Epithelial cell of esophagus (primary cell): ENCODE measurements around the gene SEZ6L2.

Source experiments
- DNase-seq: peaks from one replicate; pipeline ENCODE4 v3.0.0; 2010; ENCODE audit warnings: low read depth
- H3K4me3 ChIP-seq: 2 replicates; pipeline ENCODE4 v1.5.1; 2011; ENCODE audit warnings: mild to moderate bottlenecking, low read length, control low read depth
- TF ChIP-seq, protein P1 (sequence below): IDR thresholded peaks from 2 replicates; pipeline ENCODE4 v1.5.1; 2011; ENCODE audit warnings: low read depth, mild to moderate bottlenecking, low read length, control low read depth, inconsistent platforms; ENCODE audit not compliant: insufficient read depth; ENCODE audit errors: missing control alignments

The SEZ6L2 gene

DNA sequence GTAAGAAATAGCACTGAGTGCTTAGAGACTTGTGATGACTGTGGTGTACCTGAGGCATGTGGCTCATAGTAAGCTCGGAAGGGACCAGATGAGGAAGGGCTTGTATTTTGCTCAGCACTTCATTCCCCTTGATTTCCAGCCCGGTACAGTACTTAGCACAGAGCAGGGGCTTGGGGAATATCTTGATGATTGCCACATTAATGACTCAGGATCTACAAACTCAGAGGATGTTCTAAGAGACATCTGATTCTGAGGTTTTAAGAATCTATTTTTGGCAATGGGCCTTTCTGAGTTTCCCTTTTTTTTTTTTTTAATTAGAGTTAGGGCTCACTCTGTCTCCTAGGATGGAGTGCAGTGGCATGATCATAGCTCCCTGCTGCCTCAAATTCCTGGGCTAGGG, 10.0 kb upstream of the SEZ6L2 start:
- H3K4me3 ChIP-seq = no peak overlapping the region
- TF ChIP-seq, protein P1, sequence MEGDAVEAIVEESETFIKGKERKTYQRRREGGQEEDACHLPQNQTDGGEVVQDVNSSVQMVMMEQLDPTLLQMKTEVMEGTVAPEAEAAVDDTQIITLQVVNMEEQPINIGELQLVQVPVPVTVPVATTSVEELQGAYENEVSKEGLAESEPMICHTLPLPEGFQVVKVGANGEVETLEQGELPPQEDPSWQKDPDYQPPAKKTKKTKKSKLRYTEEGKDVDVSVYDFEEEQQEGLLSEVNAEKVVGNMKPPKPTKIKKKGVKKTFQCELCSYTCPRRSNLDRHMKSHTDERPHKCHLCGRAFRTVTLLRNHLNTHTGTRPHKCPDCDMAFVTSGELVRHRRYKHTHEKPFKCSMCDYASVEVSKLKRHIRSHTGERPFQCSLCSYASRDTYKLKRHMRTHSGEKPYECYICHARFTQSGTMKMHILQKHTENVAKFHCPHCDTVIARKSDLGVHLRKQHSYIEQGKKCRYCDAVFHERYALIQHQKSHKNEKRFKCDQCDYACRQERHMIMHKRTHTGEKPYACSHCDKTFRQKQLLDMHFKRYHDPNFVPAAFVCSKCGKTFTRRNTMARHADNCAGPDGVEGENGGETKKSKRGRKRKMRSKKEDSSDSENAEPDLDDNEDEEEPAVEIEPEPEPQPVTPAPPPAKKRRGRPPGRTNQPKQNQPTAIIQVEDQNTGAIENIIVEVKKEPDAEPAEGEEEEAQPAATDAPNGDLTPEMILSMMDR = no peak
- no peak for DNase-seq

DNA sequence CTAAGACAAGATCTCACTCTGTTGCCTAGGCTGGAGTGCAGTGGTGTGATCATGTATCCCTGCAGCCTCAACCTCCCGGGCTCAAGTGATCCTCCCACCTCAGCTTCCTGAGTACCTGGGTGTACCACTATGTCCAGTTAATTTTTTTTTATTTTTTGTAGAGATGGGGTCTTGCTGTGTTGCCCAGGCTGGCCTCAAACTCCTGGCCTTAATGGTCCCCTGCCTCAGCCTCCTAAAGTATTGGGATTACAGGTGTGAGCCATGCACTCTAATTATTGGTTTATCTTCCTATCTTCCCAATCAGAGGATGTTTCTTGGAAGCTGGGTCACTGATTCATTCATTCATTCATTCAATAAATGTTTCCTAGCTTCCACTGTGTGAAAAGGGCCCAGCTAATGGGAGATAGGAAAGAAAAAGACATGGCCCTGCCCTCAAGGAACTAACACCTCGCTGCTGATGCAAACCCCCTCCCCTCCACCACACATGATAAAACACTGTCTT, 9.4 kb upstream of the SEZ6L2 start:
- no peak for DNase-seq
- TF ChIP-seq, protein P1 = no peak
- H3K4me3 ChIP-seq = no peak overlapping the region

DNA sequence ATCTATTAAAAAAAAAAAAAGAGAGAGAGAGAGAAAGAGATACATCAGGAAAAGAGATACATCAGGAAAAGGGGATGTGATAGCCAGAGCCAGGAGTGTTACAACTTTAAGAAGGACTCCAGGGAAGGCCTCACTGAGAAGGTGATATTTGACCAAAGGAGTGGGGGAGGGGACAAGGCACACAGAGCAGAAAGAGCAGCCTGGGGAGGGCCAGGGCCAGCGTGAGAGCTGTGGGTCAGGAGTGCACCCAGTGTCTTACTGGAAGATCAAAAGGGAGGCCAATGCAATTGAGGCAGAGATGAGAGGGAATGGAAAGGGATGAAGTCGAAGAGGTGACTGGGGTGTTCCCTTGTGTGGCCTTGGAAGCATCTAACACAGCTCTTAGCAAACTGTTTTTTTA, 8.6 kb upstream of the SEZ6L2 start:
- TF ChIP-seq, protein P1 = no peak
- no peak for DNase-seq
- H3K4me3 ChIP-seq = no peak overlapping the region

DNA sequence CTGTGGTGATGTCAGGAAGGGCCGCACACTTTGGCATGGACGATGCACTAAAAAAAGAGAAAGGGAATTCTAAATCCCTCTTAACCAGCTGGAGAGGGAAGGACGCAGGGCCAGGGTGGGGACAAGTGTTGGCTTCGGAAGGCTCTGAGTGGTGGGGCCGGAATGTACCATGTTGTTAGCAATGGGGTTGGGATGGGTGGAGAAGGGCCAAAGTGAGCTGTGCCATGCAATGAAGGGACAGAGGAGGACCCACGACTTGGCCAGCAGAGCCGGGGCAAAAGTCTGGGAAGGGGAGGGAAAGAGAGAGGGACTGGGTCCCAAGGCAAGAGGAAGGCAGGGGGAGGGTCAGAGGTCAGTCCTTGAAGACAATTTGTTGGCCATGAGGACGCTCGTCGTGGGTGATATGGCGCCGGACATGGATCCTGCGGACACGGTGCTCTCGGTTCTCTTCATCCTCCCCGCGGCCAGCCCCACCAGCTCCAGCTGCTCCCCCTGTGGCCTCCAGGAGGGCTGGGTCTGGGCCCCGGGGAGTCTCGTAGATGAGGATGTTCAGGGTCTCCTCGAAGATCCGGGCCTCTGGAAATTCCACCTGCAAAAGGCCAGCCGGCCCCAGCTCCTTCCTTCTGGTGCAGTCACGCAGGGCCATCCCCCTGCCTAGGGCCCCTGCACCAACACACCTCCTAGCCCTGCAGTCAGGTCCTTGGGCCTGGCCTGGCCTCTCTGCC, 7.3 kb upstream of the SEZ6L2 start:
- DNase-seq = no peak
- TF ChIP-seq, protein P1 = no peak

DNA sequence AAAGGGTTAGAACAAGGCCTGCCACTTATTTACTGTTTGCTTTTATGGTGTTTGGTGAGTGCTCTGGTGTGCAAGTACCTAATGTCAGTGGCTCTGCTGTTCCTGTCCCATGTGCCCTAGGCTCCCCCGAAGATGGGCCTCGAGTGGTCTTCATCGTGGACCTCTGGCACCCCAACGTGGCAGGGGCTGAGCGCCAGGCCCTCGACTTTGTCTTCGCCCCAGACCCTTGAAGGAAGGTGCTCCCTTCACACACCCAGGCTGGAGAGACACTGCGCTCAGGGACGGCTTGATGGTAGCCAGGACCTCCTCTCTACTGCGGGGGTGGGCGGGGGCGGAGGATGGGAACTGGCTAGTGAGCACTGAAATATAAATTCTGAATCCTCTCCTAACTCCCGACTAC, 6.3 kb upstream of the SEZ6L2 start:
- TF ChIP-seq, protein P1 = no peak
- DNase-seq = no peak
- H3K4me3 ChIP-seq = no peak overlapping the region

More for the DNA sequence above, 7.3 kb upstream of the SEZ6L2 start:
- no peak overlapping the region for H3K4me3 ChIP-seq

DNA sequence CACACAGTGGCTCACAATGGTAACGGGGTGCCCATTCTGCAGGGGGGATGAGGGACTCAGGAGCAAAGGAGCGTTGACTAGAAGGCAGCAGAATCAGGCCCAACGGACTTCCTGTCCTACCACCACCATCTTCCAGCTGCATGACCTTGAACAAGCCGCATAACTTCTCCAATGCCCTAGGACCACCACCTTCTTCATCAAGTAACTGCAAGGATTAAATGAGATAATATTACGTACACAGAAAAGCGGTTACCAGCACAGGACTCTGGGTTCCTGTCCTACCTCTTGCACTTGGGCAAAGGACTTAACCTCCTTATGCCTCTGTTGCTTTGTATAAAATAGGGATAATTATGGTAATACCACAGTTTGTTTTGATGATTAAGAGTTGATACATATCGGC, 5.6 kb upstream of the SEZ6L2 start:
- DNase-seq = no peak
- TF ChIP-seq, protein P1 = no peak
- no peak overlapping the region for H3K4me3 ChIP-seq

DNA sequence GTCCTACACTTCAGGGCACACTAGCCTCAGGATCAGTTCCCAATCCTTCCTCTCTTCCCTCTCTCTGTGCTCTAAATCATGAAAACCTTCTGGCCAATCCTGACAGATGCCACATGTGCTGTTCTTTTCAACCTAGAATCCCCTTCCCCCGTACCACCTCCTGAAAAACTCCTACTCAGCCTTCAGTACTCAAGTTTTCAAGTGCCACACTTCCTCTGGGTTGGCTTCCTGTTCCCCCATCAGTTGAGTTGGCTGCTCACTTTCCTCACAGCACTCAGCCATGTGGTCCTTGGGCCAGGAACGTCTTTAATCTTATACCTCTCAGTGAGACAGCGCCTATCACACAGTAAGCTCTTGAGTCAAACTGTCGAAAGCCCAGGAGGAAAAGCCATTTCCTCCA, 4.2 kb upstream of the SEZ6L2 start:
- no peak overlapping the region for H3K4me3 ChIP-seq
- DNase-seq = no peak
- TF ChIP-seq, protein P1 = no peak
